DND-41 (cell line): Measurements from ENCODE around the gene WDR44.

Experiments
- EZH2 ChIP-seq: IDR thresholded peaks from 3 replicates; pipeline ENCODE4 v1.6.1; 2012; ENCODE audit warnings: borderline replicate concordance, low read depth, mild to moderate bottlenecking, moderate library complexity, low read length, inconsistent platforms; ENCODE audit not compliant: severe bottlenecking
- TF ChIP-seq, protein P1 (sequence below): IDR thresholded peaks from 2 replicates; pipeline ENCODE4 v1.5.1; 2012; ENCODE audit warnings: borderline replicate concordance, low read length, moderate library complexity, mild to moderate bottlenecking; ENCODE audit not compliant: poor library complexity, severe bottlenecking; ENCODE audit errors: extremely low read depth

DNA sequence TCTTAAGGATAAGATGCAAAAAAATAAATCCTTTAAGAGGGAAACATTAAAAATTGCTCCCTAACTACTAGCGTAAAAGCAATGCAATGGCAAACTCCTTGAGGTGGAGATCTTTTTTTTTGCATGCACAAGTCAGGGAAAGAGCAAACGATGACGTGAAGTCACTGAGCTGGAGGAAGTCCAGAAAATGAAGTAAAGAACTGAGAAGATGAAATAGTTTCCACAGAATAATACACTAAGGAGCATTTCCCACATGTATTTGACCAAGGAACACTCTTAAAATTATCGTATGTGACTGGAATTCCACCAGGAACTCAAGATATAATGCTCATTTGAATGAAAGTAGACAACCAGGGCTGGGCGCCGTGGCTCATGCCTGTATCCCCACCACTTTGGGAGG is 128.7 kb downstream of the WDR44 start:
- TF ChIP-seq, protein P1, sequence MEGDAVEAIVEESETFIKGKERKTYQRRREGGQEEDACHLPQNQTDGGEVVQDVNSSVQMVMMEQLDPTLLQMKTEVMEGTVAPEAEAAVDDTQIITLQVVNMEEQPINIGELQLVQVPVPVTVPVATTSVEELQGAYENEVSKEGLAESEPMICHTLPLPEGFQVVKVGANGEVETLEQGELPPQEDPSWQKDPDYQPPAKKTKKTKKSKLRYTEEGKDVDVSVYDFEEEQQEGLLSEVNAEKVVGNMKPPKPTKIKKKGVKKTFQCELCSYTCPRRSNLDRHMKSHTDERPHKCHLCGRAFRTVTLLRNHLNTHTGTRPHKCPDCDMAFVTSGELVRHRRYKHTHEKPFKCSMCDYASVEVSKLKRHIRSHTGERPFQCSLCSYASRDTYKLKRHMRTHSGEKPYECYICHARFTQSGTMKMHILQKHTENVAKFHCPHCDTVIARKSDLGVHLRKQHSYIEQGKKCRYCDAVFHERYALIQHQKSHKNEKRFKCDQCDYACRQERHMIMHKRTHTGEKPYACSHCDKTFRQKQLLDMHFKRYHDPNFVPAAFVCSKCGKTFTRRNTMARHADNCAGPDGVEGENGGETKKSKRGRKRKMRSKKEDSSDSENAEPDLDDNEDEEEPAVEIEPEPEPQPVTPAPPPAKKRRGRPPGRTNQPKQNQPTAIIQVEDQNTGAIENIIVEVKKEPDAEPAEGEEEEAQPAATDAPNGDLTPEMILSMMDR, result no peak
- no peak for TF ChIP-seq EZH2
